Esophagus muscularis mucosa (tissue), 4 donors: ENCODE data around the gene LCP2. TPM values are rescaled to one million over a fixed set of nuclear protein-coding genes. Genes with fewer than 3 reads are reported as not detected.

Experiments
- DNase-seq: peaks from one replicate; pipeline ENCODE4 v3.0.0-alpha.2; 2017; ENCODE audit errors: extremely low spot score
- H3K27ac ChIP-seq, 4 donors: fragments of 200-600 bp; sonication (generic); replicated peaks in 1 of 4; 1 replicate in 3 of 4; 2 replicates in 1 of 4; pipeline ENCODE4 v1.5.1; 2016 to 2019; ENCODE audit warnings: mild to moderate bottlenecking in 1 of 4
- H3K27me3 ChIP-seq, 4 donors: fragments of 200-600 bp; sonication (generic); one replicate each; pipeline versions ENCODE4 v1.5.1 to v1.6.0; 2016 to 2019
- H3K36me3 ChIP-seq, 4 donors: fragments of 200-600 bp; sonication (generic); one replicate each; pipeline ENCODE4 v1.5.1; 2016 to 2019
- H3K4me1 ChIP-seq, 4 donors: fragments of 200-600 bp; sonication (generic); one replicate each; pipeline ENCODE4 v1.5.1; 2016 to 2019
- H3K4me3 ChIP-seq, 4 donors: fragments of 200-600 bp; sonication (generic); 1 replicate in 2 of 4; 2 replicates in 2 of 4; pipeline ENCODE4 v1.5.1; 2016 to 2019; ENCODE audit warnings: mild to moderate bottlenecking in 4 of 4, moderate library complexity in 1 of 4
- H3K9me3 ChIP-seq, 4 donors: fragments of 200-600 bp; sonication (generic); 1 replicate in 3 of 4; 2 replicates in 1 of 4; pipeline ENCODE4 v1.5.1; 2016 to 2019
- EP300 ChIP-seq: sonication (generic); formaldehyde crosslinking; IDR thresholded peaks from one replicate; pipeline ENCODE4 v1.6.1; 2017; ENCODE audit warnings: antibody characterized with exemption
- POLR2A ChIP-seq: fragments of 450-650 bp; IDR thresholded peaks from one replicate; pipeline ENCODE4 v1.6.1; 2017; ENCODE audit warnings: antibody characterized with exemption, moderate library complexity, mild to moderate bottlenecking, low read depth
- POLR2AphosphoS5 ChIP-seq, 2 donors: sonication (generic); formaldehyde crosslinking; IDR thresholded peaks; one replicate each; pipeline ENCODE4 v1.6.1; 2017; ENCODE audit warnings: antibody characterized with exemption in 2 of 2
- WGBS: methylation state at CpG from one replicate; pipeline ENCODE4 v1.1.5; 2018; 5-methylcytosine and 5-hydroxymethylcytosine counted together
- intact Hi-C: fragments of 100-400 bp; cut with DNase I; formaldehyde crosslinking; loops from one replicate; pipeline ENCODE4 v1.15.1; 2023
- total RNA-seq, 4 donors: library from RNA; depleted of rRNA; stranded (reverse); fragments of >200 nt; gene quantifications; one replicate each; pipeline versions ENCODE4 v1.1.0 to v1.2.1, GENCODE V29; 2016
- TF ChIP-seq, protein P1 (sequence below), 3 experiments: fragments of 200-600 bp in 2 of 3; fragments of 450-650 bp in 1 of 3; sonication (generic) in 2 of 3; IDR thresholded peaks; one replicate each; pipeline ENCODE4 v1.5.1; 2017 to 2019; ENCODE audit warnings: antibody characterized with exemption in 3 of 3, mild to moderate bottlenecking in 2 of 3, moderate library complexity in 1 of 3

The LCP2 gene
- total RNA-seq, 4 donors from 2014 or later = 6.8 to 20.4 (median 9.0) TPM

GRCh38 chr5:170269579-170269978 lies 28.0 kb downstream of the LCP2 start:
- intact Hi-C loops = loop anchor here (2.0 to 5.0 kb wide), 2 partner anchors 42 to 151 kb away; no protein-coding TSS in a partner anchor
- no peak for DNase-seq
- Histone ChIP-seq H3K4me1 (peaks cover 8 to 39% (median 31%) of the 10 kb centered on the region in 4 donors), H3K4me3 (no peak overlapping the region), H3K9me3 (no peaks in the 10 kb centered on the region), H3K27ac (peak overlapping the region in 2 of 4 donors; percentile 18 to 60), H3K36me3 (peaks cover 0 to 9% (median 2%) of the 10 kb centered on the region in 4 donors), H3K27me3 (peaks cover 0 to 6% (median 0%) of the 10 kb centered on the region in 4 donors)
- TF ChIP-seq POLR2AphosphoS5 (IDR thresholded peaks at IDR 0.05) = no peak
- TF ChIP-seq, protein P1, sequence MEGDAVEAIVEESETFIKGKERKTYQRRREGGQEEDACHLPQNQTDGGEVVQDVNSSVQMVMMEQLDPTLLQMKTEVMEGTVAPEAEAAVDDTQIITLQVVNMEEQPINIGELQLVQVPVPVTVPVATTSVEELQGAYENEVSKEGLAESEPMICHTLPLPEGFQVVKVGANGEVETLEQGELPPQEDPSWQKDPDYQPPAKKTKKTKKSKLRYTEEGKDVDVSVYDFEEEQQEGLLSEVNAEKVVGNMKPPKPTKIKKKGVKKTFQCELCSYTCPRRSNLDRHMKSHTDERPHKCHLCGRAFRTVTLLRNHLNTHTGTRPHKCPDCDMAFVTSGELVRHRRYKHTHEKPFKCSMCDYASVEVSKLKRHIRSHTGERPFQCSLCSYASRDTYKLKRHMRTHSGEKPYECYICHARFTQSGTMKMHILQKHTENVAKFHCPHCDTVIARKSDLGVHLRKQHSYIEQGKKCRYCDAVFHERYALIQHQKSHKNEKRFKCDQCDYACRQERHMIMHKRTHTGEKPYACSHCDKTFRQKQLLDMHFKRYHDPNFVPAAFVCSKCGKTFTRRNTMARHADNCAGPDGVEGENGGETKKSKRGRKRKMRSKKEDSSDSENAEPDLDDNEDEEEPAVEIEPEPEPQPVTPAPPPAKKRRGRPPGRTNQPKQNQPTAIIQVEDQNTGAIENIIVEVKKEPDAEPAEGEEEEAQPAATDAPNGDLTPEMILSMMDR (IDR thresholded peaks at IDR 0.05) = no peak
- no peak for TF ChIP-seq EP300
- no peak for TF ChIP-seq POLR2A
- WGBS = 81% methylated on average over 7 of the region's 7 CpGs

DNA sequence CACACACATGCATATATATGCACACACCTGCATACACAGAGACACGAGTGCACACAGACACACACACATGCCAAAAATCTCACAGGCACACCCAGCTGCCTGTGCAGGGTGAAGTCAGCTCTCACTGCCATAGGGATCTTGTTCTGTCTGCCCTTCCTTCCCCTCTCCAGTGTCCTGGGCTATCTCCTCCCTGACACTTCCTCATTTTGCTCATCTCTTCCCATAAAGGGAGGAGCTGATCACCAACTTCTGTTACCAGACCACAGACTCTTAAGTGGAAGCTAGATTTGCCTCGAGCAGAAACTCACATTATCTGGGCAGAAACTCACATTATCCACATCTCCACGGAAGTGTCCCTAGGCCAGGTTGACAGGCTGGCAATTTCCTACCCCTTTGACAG lies 28.7 kb downstream of the LCP2 start:
- Histone ChIP-seq H3K9me3 (no peaks in the 10 kb centered on the region), H3K4me3 (no peak overlapping the region), H3K27me3 (peaks cover 0 to 6% (median 0%) of the 10 kb centered on the region in 4 donors), H3K4me1 (peaks cover 8 to 39% (median 31%) of the 10 kb centered on the region in 4 donors), H3K36me3 (peaks cover 0 to 12% (median 0%) of the 10 kb centered on the region in 4 donors), H3K27ac (peak overlapping the region in 2 of 4 donors; percentile 18 to 60)
- WGBS = 3% methylated on average over 3 of the region's 3 CpGs
- intact Hi-C loops = loop anchor here (2.0 to 5.0 kb wide), 2 partner anchors 42 to 152 kb away; no protein-coding TSS in a partner anchor
- DNase-seq = no peak
- TF ChIP-seq EP300 (no peak), POLR2AphosphoS5 (IDR thresholded peaks at IDR 0.05) (no peak), POLR2A (no peak)
- TF ChIP-seq, protein P1 (IDR thresholded peaks at IDR 0.05) = no peak

DNA sequence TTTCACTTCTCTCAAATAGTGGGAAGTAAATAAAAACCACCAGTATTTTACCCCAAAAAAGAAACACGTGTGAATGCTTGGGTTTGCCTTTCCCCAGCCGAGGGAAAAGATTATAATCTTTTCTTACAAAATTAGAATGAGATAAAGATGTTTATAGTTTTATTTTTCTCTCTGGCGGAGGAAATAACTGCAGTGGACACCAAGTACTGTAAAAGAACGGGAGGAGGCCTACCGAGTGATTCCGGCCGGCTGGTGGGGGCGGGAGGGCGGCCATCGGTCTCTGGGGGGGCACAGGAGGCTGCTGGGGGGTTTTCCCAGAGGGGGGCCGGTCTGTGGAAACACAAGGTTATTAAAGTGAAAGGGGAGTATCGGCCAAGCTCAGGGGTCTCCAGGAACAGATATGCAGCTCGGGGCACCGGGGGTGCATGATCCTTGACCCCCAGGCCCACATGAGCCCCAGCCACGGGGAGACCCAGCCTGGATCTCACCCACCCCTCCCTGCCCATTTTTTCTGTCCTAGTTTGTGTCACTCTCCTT lies 29.4 kb downstream of the LCP2 start:
- Histone ChIP-seq H3K4me3 (peak overlapping the region; percentile 22 to 31 (median 25)), H3K9me3 (no peaks in the 10 kb centered on the region), H3K36me3 (peaks cover 0 to 9% (median 0%) of the 10 kb centered on the region in 4 donors), H3K4me1 (peaks cover 8 to 39% (median 31%) of the 10 kb centered on the region in 4 donors), H3K27ac (peak overlapping the region; percentile 32 to 61 (median 54)), H3K27me3 (peaks cover 0 to 6% (median 0%) of the 10 kb centered on the region in 4 donors)
- DNase-seq = no peak
- 35% methylated on average over 15 of the region's 15 CpGs for WGBS
- TF ChIP-seq POLR2A (no peak), EP300 (no peak), POLR2AphosphoS5 (IDR thresholded peaks at IDR 0.05) (no peak)
- TF ChIP-seq, protein P1 (IDR thresholded peaks at IDR 0.05) = no peak
- intact Hi-C loops = loop anchor here (2.0 to 5.0 kb wide), 2 partner anchors 41 to 153 kb away; no protein-coding TSS in a partner anchor

DNA sequence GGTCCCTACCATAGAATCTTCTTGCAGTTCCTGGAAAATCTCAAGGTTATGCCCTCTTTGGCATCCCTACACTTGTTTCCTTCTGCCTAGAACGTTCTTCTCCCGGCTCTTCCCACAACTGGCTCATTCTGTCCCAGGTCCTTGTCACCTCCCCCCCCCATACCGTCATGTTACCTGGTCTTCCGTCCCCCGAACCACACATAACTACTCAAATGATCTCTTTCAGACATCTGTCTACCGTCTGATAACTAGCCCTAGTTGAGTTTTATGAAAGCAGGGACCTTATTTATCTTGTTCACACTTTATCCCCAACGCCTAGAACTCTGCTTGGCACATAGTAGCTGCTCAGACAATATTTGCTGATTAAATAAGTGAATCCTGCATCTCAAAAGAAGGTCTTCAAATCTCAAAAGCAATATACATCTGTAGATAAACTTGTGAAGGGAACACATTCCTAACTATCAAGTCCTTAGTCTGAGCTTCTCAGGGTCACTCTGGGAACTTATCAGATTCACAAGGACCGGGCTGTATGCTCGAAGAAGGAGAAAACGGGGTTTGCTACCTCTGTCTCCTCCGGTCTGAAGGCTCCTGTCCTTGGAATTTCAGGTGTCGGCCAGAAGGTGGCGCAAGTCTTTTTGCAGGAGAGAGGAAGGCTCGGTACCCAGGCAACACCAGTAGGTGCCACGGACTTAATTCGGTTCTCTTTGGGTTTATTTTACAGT lies 30.0 kb downstream of the LCP2 start:
- no peaks in the 10 kb centered on the region for H3K9me3 ChIP-seq
- H3K27ac ChIP-seq = peak overlapping the region in 2 of 4 donors; percentile 51 to 58
- 42% methylated on average over 16 of the region's 16 CpGs for WGBS
- H3K4me3 ChIP-seq = peak overlapping the region in 3 of 4 donors; percentile 22 to 31 (median 27)
- peaks cover 0 to 13% (median 0%) of the 10 kb centered on the region in 4 donors for H3K36me3 ChIP-seq
- H3K27me3 ChIP-seq = peaks cover 0 to 6% (median 0%) of the 10 kb centered on the region in 4 donors
- DNase-seq = no peak
- intact Hi-C loops = loop anchor here (2.0 to 5.0 kb wide), 2 partner anchors 40 to 153 kb away; no protein-coding TSS in a partner anchor
- TF ChIP-seq, protein P1 (IDR thresholded peaks at IDR 0.05) = peak; percentile 86 to 88 (median 88)
- TF ChIP-seq EP300 (no peak), POLR2A (no peak), POLR2AphosphoS5 (IDR thresholded peaks at IDR 0.05) (peak in 1 of 2 donors; percentile 52)
- H3K4me1 ChIP-seq = peaks cover 8 to 39% (median 31%) of the 10 kb centered on the region in 4 donors
